Measurements from ENCODE around the gene TM7SF2. TPM values are rescaled to one million over a fixed set of nuclear protein-coding genes. Genes with fewer than 3 reads are reported as not detected.

TM7SF2 gene
- total RNA-seq, 1 experiment from 2014 or later: 44.2 TPM

DNA sequence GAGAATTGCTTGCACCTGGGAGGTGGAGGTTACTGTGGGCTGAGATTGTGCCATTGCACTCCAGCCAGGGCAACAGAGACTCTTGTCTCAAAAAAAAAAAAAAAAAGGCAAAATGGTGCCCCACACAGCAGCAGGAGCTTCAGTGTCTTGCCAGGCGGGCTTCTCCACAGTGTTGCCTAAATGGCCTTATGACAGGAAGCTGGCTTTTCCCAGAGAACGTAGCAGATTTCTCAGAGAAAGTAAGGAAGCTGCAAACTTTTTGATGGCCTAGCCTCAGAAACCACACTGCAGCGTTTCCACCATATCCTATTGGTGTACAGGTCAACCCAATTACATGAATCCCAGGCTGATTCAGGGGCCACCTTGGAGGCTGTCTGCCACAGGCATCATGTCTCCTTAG lies 45.7 kb downstream of the TM7SF2 start:
- no peak overlapping the region for H3K9ac ChIP-seq (ENCODE audit: low read length)
- intact Hi-C loops (cut with micrococcal nuclease): no loop called here

DNA sequence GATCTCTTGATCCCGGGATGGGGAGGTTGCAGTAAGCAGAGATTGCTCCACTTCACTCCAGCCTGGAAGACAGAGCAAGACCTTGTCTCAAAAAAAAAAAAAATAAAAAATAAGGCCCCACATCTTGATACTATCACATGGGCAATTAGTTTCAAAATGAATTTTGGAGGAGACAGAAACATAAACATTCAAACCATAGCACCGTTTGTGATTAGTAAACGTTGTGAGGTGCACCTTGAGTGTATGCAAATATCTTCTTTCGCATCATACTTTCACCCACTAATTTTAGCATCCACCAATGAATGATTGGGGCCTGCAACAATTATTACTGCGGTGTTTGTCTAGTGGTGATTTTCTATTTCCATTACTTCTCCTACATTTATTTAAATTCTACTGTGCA lies 47.3 kb downstream of the TM7SF2 start:
- no peaks in the 10 kb centered on the region for H4K20me1 ChIP-seq (ENCODE audit: low read length)
- H3K9me3 ChIP-seq (ENCODE audit: low read length): no peaks in the 10 kb centered on the region
- no TSS peak for BruUV-seq (replicated peaks)
- H2AFZ ChIP-seq (ENCODE audit: low read length): no peak overlapping the region
- ChIA-PET CTCF (no interaction called here), POLR2A (ENCODE audit: unreplicated experiment) (no interaction called here)
- intact Hi-C loops (cut with micrococcal nuclease): no loop called here
- no peak overlapping the region for H3K9ac ChIP-seq (ENCODE audit: low read length)
- DNase-seq (no peak), ATAC-seq (no peak)
- H3K36me3 ChIP-seq (ENCODE audit: low read depth, low read length): no peaks in the 10 kb centered on the region
- no peaks in the 10 kb centered on the region for H3K9me2 ChIP-seq (replicated peaks; ENCODE audit: low read length)
- H3K79me2 ChIP-seq (ENCODE audit: low read length): no peaks in the 10 kb centered on the region
- H3K27ac ChIP-seq (ENCODE audit: low read length): no peak overlapping the region
- H3K4me2 ChIP-seq (ENCODE audit: low read length): no peak overlapping the region
- TF ChIP-seq, protein P1, sequence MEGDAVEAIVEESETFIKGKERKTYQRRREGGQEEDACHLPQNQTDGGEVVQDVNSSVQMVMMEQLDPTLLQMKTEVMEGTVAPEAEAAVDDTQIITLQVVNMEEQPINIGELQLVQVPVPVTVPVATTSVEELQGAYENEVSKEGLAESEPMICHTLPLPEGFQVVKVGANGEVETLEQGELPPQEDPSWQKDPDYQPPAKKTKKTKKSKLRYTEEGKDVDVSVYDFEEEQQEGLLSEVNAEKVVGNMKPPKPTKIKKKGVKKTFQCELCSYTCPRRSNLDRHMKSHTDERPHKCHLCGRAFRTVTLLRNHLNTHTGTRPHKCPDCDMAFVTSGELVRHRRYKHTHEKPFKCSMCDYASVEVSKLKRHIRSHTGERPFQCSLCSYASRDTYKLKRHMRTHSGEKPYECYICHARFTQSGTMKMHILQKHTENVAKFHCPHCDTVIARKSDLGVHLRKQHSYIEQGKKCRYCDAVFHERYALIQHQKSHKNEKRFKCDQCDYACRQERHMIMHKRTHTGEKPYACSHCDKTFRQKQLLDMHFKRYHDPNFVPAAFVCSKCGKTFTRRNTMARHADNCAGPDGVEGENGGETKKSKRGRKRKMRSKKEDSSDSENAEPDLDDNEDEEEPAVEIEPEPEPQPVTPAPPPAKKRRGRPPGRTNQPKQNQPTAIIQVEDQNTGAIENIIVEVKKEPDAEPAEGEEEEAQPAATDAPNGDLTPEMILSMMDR (conservative IDR thresholded peaks at IDR 0.05; ENCODE audit: low read depth, low read length): no peak
- no peak for TF ChIP-seq EZH2 (IDR thresholded peaks at IDR 0.05; ENCODE audit: low read length, unreplicated experiment)
- TF ChIP-seq EZH2phosphoT487 (IDR thresholded peaks at IDR 0.05; ENCODE audit: borderline replicate concordance, low read length): no peak
- H3F3A ChIP-seq (ENCODE audit: low read length, unreplicated experiment): no peaks in the 10 kb centered on the region
- no peaks in the 10 kb centered on the region for H3K27me3 ChIP-seq (ENCODE audit: low read length)
- H3K4me1 ChIP-seq (ENCODE audit: insufficient read depth, low read length): no peaks in the 10 kb centered on the region
- H3K4me3 ChIP-seq (ENCODE audit: low read length): no peak overlapping the region

More for the DNA sequence above, 45.7 kb downstream of the TM7SF2 start:
- BruUV-seq (replicated peaks): no TSS peak
- ATAC-seq: no peak
- no peaks in the 10 kb centered on the region for H3K9me2 ChIP-seq (replicated peaks; ENCODE audit: low read length)
- POLR2A ChIA-PET (ENCODE audit: unreplicated experiment): no interaction called here
- H3K27ac ChIP-seq (ENCODE audit: low read length): no peak overlapping the region
- TF ChIP-seq, protein P1 (conservative IDR thresholded peaks at IDR 0.05; ENCODE audit: low read depth, low read length): no peak
- TF ChIP-seq EZH2 (IDR thresholded peaks at IDR 0.05; ENCODE audit: low read length, unreplicated experiment) (no peak), EZH2phosphoT487 (IDR thresholded peaks at IDR 0.05; ENCODE audit: borderline replicate concordance, low read length) (no peak)
- H3K4me2 ChIP-seq (ENCODE audit: low read length): no peak overlapping the region
- no peaks in the 10 kb centered on the region for H3K36me3 ChIP-seq (ENCODE audit: low read depth, low read length)
- H2AFZ ChIP-seq (ENCODE audit: low read length): no peak overlapping the region
- no peak overlapping the region for H3K4me3 ChIP-seq (ENCODE audit: low read length)
- no peaks in the 10 kb centered on the region for H4K20me1 ChIP-seq (ENCODE audit: low read length)
- H3K9me3 ChIP-seq (ENCODE audit: low read length): no peaks in the 10 kb centered on the region
- DNase-seq: no peak
- no peaks in the 10 kb centered on the region for H3K4me1 ChIP-seq (ENCODE audit: insufficient read depth, low read length)
- H3K79me2 ChIP-seq (ENCODE audit: low read length): no peaks in the 10 kb centered on the region
- CTCF ChIA-PET: no interaction called here
- no peaks in the 10 kb centered on the region for H3F3A ChIP-seq (ENCODE audit: low read length, unreplicated experiment)
- H3K27me3 ChIP-seq (ENCODE audit: low read length): no peaks in the 10 kb centered on the region

DNA sequence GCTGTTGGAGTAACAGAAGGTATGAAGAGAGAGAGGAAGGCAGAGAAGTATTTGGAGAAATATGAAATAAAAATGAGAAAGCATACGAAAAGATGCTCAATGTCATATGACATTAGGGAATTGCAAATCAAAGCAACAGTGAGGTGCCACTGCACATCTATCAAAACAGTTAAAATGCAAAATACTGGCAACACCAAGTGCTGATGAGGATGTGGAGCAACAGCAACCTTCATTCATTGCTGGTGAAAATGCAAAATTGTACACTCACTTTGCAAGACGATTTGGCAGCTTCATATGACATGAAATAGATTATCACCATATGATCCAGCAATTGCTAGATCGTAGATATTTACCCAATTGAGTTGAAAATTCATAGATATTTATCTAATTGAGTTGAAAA lies 49.0 kb downstream of the TM7SF2 start:
- no TSS peak for BruUV-seq (replicated peaks)
- DNase-seq (no peak), ATAC-seq (no peak)
- Histone ChIP-seq H3K79me2 (ENCODE audit: low read length) (no peaks in the 10 kb centered on the region), H4K20me1 (ENCODE audit: low read length) (no peaks in the 10 kb centered on the region), H3K36me3 (ENCODE audit: low read depth, low read length) (no peaks in the 10 kb centered on the region), H3K4me2 (ENCODE audit: low read length) (no peak overlapping the region), H3K9me2 (replicated peaks; ENCODE audit: low read length) (no peaks in the 10 kb centered on the region), H3F3A (ENCODE audit: low read length, unreplicated experiment) (no peaks in the 10 kb centered on the region), H3K4me1 (ENCODE audit: insufficient read depth, low read length) (peaks cover 2% of the 10 kb centered on the region; the same call in 1 of the 2 replicates), H3K27ac (ENCODE audit: low read length) (no peak overlapping the region), H3K9ac (ENCODE audit: low read length) (no peak overlapping the region), H2AFZ (ENCODE audit: low read length) (no peak overlapping the region), H3K27me3 (ENCODE audit: low read length) (no peaks in the 10 kb centered on the region), H3K9me3 (ENCODE audit: low read length) (no peaks in the 10 kb centered on the region), H3K4me3 (ENCODE audit: low read length) (no peak overlapping the region)
- CTCF ChIA-PET: no interaction called here
- TF ChIP-seq EZH2phosphoT487 (IDR thresholded peaks at IDR 0.05; ENCODE audit: borderline replicate concordance, low read length): no peak
- TF ChIP-seq, protein P1 (conservative IDR thresholded peaks at IDR 0.05; ENCODE audit: low read depth, low read length): no peak
- no peak for TF ChIP-seq EZH2 (IDR thresholded peaks at IDR 0.05; ENCODE audit: low read length, unreplicated experiment)
- POLR2A ChIA-PET (ENCODE audit: unreplicated experiment): no interaction called here
- intact Hi-C loops (cut with micrococcal nuclease): no loop called here
